HEK293 (cell line): ENCODE results near the gene SPON1.

ENCODE experiments used
- CTCF ChIP-seq: fragments of 450-650 bp; formaldehyde crosslinking; IDR thresholded peaks from 2 replicates; pipeline ENCODE4 v1.5.1; 2016; ENCODE audit warnings: missing biosample characterization, missing genetic modification characterization
- GLI2 ChIP-seq: fragments of 450-650 bp; formaldehyde crosslinking; IDR thresholded peaks from 2 replicates; pipeline ENCODE4; 2017; ENCODE audit warnings: missing biosample characterization, missing genetic modification characterization, low read depth, borderline replicate concordance
- ZNF223 ChIP-seq: fragments of 450-650 bp; formaldehyde crosslinking; IDR thresholded peaks from 2 replicates; pipeline ENCODE4 v1.5.1; 2016; ENCODE audit warnings: missing biosample characterization, missing genetic modification characterization
- ZNF274 ChIP-seq, 2 experiments: fragments of 200-500 bp in 1 of 2; fragments of 450-650 bp in 1 of 2; sonication (Bioruptor generic) in 1 of 2; formaldehyde crosslinking in 1 of 2; IDR thresholded peaks; 2 replicates each; pipeline versions ENCODE4 v1.5.1 to v1.6.1; 2014 to 2016; ENCODE audit warnings: borderline replicate concordance in 1 of 2, inconsistent platforms in 1 of 2, low read length in 1 of 2, missing biosample characterization in 1 of 2, missing genetic modification characterization in 1 of 2
- ZNF324 ChIP-seq: fragments of 450-650 bp; formaldehyde crosslinking; IDR thresholded peaks from 2 replicates; pipeline ENCODE4 v1.5.1; 2016; ENCODE audit warnings: missing biosample characterization, missing genetic modification characterization

GRCh38 chr11:14106303-14107049 lies 144.0 kb downstream of the SPON1 start:
- no peak for TF ChIP-seq ZNF274 (IDR thresholded peaks at IDR 0.05; ENCODE audit: low read length)
- no peak for TF ChIP-seq ZNF274 (tag by site-specific recombination; IDR thresholded peaks at IDR 0.05; ENCODE audit: borderline replicate concordance)
- TF ChIP-seq CTCF (tag by site-specific recombination): no peak
- no peak for TF ChIP-seq ZNF223 (tag by site-specific recombination)
- TF ChIP-seq GLI2 (tag by site-specific recombination): no peak
- no peak for TF ChIP-seq ZNF324 (tag by site-specific recombination)
